GM13976 (cell line): ENCODE data around the gene RPL3.

Experiments used
- DNase-seq: peaks from one replicate; pipeline ENCODE4 v3.0.0; 2012; ENCODE audit warnings: low spot score
- in situ Hi-C: fragments of 300-500 bp; cut with MboI; formaldehyde crosslinking; loops from one replicate; pipeline ENCODE4 v1.12.0; 2022; ENCODE audit warnings: low sequenced_read_pairs, mixed read lengths, inconsistent platforms; ENCODE audit not compliant: unreplicated experiment
- TF ChIP-seq, protein P1 (sequence below): IDR thresholded peaks from 2 replicates; pipeline ENCODE4 v1.5.1; 2012; ENCODE audit warnings: borderline replicate concordance, mild to moderate bottlenecking; ENCODE audit not compliant: insufficient read depth; ENCODE audit errors: extremely low read depth, missing control alignments, control extremely low read depth

The RPL3 gene

DNA sequence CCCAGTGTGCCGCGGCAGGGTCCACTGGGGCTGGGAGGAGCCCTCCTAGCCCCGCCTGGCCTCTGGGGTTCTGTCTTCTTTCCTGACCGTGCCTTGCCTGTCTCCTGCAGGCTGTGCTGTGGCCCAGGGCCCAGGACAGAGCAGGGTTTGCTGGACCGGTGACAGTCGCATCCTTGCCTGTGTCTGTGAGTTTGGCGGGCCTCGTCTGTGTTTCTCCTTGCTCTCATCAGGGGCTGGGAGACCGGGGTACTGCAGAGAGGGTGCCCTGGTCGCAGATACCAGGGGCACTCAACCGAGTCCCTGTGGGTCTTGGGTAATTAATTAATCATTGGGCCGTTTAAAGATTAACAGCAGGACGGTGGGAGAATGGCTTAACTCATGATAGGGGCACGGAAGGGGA is 29.9 kb downstream of the RPL3 start:
- in situ Hi-C loops = no loop called here

GRCh38 chr22:39288135-39288898 is 31.1 kb downstream of the RPL3 start:
- no peak for DNase-seq
- in situ Hi-C loops = no loop called here
- TF ChIP-seq, protein P1, sequence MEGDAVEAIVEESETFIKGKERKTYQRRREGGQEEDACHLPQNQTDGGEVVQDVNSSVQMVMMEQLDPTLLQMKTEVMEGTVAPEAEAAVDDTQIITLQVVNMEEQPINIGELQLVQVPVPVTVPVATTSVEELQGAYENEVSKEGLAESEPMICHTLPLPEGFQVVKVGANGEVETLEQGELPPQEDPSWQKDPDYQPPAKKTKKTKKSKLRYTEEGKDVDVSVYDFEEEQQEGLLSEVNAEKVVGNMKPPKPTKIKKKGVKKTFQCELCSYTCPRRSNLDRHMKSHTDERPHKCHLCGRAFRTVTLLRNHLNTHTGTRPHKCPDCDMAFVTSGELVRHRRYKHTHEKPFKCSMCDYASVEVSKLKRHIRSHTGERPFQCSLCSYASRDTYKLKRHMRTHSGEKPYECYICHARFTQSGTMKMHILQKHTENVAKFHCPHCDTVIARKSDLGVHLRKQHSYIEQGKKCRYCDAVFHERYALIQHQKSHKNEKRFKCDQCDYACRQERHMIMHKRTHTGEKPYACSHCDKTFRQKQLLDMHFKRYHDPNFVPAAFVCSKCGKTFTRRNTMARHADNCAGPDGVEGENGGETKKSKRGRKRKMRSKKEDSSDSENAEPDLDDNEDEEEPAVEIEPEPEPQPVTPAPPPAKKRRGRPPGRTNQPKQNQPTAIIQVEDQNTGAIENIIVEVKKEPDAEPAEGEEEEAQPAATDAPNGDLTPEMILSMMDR = no peak

More for the DNA sequence above, 29.9 kb downstream of the RPL3 start:
- DNase-seq = no peak
- TF ChIP-seq, protein P1 = no peak

DNA sequence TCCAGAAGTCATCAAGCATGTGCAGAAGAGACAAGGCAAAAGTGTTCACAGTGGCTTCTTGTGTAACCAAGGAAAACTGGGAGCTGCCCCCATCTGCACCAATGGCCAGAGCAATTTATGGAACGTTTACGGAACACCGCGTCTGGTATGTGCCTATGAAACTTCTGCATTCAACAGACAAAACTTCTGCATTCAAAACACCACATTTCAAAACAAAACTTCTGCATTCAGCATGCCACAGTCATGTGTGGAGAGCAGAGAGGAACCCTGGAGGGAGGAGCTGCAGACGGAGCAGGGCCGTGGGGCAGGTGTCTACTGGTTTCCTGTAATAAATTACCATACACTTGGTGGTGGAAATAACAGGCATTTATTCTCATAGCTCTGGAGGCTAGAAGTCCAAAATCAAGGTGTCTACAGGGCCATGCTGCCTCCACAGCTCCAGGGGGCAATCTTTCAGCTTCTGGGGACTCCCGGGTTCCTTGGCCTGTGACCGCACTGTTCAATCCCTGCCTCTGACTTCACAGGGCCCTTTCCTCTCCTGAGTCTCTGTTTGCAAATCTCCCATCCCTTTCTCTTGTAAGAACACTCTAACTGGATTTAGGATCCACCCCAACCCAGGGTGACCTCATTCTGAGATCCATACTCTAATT is 32.2 kb downstream of the RPL3 start:
- DNase-seq = no peak
- in situ Hi-C loops = no loop called here
- TF ChIP-seq, protein P1 = no peak

DNA sequence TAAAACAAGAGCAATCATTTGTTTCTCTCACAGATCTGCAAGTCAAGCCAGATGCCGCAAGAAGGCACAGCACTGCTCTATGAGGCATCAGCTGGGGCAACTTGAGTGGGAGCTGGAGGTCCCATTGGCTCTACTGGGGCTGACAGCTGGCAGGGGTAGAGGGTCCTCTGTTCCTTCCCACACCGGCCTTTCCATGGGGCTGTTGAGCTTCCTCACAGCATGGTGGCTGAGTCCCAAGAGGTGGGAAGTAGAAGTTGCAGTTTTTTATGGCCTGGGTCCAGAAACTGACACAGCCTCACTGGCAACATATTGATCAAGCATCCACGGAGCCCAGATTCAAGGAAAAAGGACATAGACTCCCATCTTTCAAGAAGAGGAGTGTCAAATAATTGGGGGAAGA is 34.4 kb downstream of the RPL3 start:
- in situ Hi-C loops = no loop called here
- TF ChIP-seq, protein P1 = no peak
- no peak for DNase-seq

- in situ Hi-C loops = no loop called here
- TF ChIP-seq, protein P1 = no peak
- DNase-seq = no peak
These were observed 35.1 kb downstream of the RPL3 start for GRCh38 chr22:39284142-39284980.
